Liver (tissue), 3 donors: ENCODE measurements around the gene DNAH17.

Experiments used
- EGR1 ChIP-seq, 2 donors: IDR thresholded peaks; 2 replicates each; pipeline ENCODE4 v1.6.1; 2016 to 2018; ENCODE audit warnings: antibody characterized with exemption in 2 of 2, low read depth in 2 of 2
- FOXA1 ChIP-seq: IDR thresholded peaks from 2 replicates; pipeline ENCODE4 v1.6.1; 2016; ENCODE audit warnings: antibody characterized with exemption
- GABPA ChIP-seq, 2 donors: IDR thresholded peaks in 1 of 2; conservative IDR thresholded peaks in 1 of 2; 2 replicates each; pipeline ENCODE4 v1.6.1; 2016; ENCODE audit warnings: antibody characterized with exemption in 2 of 2, mild to moderate bottlenecking in 1 of 2, moderate library complexity in 1 of 2
- RXRA ChIP-seq, 2 donors: IDR thresholded peaks; 2 replicates each; pipeline ENCODE4 v1.6.1; 2017 to 2018; ENCODE audit warnings: antibody characterized with exemption in 2 of 2, mild to moderate bottlenecking in 1 of 2
- SP1 ChIP-seq: IDR thresholded peaks from 2 replicates; pipeline ENCODE4 v1.6.1; 2018; ENCODE audit warnings: antibody characterized with exemption, mild to moderate bottlenecking
- TAF1 ChIP-seq: conservative IDR thresholded peaks from 2 replicates; pipeline ENCODE4 v1.6.1; 2016; ENCODE audit warnings: antibody characterized with exemption, mild to moderate bottlenecking
- YY1 ChIP-seq: IDR thresholded peaks from 2 replicates; pipeline ENCODE4 v1.6.1; 2016; ENCODE audit warnings: antibody characterized with exemption, mild to moderate bottlenecking
- TF ChIP-seq, protein P1 (sequence below): fragments of 150-350 bp; IDR thresholded peaks from 2 replicates; pipeline ENCODE4 v1.5.1; 2017; ENCODE audit warnings: improper control_type of control experiment, low read depth, low read length; ENCODE audit not compliant: missing input control
- TF ChIP-seq, protein P2 (sequence below): IDR thresholded peaks from 2 replicates; pipeline ENCODE4 v1.6.1; 2016; ENCODE audit warnings: antibody characterized with exemption
- TF ChIP-seq, protein P3 (sequence below): IDR thresholded peaks from 2 replicates; pipeline ENCODE4 v1.6.1; 2016; ENCODE audit warnings: antibody characterized with exemption
- TF ChIP-seq, protein P4 (sequence below): IDR thresholded peaks from 2 replicates; pipeline ENCODE4 v1.6.1; 2016; ENCODE audit warnings: antibody characterized with exemption, mild to moderate bottlenecking
- TF ChIP-seq, protein P5 (sequence below): IDR thresholded peaks from 2 replicates; pipeline ENCODE4 v1.6.1; 2016; ENCODE audit warnings: antibody characterized with exemption
- donor health status: healthy.
- donor health status: healthy.

DNA sequence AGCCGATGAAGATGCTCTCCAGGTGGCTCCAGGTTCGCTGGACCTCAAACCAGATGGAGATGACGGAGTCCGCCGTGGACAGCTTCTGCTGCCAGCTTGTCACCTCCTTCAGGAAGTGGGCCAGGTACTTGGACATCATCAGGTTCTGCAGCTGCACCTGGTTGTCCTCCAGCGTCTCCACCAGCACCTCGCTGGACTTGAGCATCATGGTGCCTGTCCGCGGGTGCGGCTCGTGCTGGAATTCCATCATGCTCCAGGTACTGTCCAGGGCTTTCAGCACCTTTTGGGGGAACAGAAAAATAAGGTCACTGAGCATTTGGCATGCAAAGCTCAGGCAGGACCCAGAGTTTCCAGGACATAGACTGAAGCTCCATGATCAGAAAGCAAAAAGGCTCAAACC, 69.7 kb downstream of the DNAH17 start:
- TF ChIP-seq, protein P1, sequence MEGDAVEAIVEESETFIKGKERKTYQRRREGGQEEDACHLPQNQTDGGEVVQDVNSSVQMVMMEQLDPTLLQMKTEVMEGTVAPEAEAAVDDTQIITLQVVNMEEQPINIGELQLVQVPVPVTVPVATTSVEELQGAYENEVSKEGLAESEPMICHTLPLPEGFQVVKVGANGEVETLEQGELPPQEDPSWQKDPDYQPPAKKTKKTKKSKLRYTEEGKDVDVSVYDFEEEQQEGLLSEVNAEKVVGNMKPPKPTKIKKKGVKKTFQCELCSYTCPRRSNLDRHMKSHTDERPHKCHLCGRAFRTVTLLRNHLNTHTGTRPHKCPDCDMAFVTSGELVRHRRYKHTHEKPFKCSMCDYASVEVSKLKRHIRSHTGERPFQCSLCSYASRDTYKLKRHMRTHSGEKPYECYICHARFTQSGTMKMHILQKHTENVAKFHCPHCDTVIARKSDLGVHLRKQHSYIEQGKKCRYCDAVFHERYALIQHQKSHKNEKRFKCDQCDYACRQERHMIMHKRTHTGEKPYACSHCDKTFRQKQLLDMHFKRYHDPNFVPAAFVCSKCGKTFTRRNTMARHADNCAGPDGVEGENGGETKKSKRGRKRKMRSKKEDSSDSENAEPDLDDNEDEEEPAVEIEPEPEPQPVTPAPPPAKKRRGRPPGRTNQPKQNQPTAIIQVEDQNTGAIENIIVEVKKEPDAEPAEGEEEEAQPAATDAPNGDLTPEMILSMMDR = no peak
- TF ChIP-seq FOXA1 (no peak), TAF1 (no peak), GABPA (IDR thresholded peaks at IDR 0.05 in 1 of 2, conservative IDR thresholded peaks at IDR 0.05 in 1 of 2) (no peak), RXRA (IDR thresholded peaks at IDR 0.05) (no peak), YY1 (no peak), EGR1 (IDR thresholded peaks at IDR 0.05; ENCODE audit: low read depth in 2 of 2) (no peak), SP1 (no peak)
- TF ChIP-seq, protein P2, sequence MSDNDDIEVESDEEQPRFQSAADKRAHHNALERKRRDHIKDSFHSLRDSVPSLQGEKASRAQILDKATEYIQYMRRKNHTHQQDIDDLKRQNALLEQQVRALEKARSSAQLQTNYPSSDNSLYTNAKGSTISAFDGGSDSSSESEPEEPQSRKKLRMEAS = no peak
- TF ChIP-seq, protein P3, sequence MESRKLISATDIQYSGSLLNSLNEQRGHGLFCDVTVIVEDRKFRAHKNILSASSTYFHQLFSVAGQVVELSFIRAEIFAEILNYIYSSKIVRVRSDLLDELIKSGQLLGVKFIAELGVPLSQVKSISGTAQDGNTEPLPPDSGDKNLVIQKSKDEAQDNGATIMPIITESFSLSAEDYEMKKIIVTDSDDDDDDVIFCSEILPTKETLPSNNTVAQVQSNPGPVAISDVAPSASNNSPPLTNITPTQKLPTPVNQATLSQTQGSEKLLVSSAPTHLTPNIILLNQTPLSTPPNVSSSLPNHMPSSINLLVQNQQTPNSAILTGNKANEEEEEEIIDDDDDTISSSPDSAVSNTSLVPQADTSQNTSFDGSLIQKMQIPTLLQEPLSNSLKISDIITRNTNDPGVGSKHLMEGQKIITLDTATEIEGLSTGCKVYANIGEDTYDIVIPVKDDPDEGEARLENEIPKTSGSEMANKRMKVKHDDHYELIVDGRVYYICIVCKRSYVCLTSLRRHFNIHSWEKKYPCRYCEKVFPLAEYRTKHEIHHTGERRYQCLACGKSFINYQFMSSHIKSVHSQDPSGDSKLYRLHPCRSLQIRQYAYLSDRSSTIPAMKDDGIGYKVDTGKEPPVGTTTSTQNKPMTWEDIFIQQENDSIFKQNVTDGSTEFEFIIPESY = no peak
- TF ChIP-seq, protein P4, sequence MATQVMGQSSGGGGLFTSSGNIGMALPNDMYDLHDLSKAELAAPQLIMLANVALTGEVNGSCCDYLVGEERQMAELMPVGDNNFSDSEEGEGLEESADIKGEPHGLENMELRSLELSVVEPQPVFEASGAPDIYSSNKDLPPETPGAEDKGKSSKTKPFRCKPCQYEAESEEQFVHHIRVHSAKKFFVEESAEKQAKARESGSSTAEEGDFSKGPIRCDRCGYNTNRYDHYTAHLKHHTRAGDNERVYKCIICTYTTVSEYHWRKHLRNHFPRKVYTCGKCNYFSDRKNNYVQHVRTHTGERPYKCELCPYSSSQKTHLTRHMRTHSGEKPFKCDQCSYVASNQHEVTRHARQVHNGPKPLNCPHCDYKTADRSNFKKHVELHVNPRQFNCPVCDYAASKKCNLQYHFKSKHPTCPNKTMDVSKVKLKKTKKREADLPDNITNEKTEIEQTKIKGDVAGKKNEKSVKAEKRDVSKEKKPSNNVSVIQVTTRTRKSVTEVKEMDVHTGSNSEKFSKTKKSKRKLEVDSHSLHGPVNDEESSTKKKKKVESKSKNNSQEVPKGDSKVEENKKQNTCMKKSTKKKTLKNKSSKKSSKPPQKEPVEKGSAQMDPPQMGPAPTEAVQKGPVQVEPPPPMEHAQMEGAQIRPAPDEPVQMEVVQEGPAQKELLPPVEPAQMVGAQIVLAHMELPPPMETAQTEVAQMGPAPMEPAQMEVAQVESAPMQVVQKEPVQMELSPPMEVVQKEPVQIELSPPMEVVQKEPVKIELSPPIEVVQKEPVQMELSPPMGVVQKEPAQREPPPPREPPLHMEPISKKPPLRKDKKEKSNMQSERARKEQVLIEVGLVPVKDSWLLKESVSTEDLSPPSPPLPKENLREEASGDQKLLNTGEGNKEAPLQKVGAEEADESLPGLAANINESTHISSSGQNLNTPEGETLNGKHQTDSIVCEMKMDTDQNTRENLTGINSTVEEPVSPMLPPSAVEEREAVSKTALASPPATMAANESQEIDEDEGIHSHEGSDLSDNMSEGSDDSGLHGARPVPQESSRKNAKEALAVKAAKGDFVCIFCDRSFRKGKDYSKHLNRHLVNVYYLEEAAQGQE = no peak
- TF ChIP-seq, protein P5, sequence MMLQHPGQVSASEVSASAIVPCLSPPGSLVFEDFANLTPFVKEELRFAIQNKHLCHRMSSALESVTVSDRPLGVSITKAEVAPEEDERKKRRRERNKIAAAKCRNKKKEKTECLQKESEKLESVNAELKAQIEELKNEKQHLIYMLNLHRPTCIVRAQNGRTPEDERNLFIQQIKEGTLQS = no peak
